NCI-H1092 treated with DMSO at 0.1 percent for 48 hours (cell line): ENCODE data around the gene DNAJC27.

Experiments used
- DNase-seq: peaks from one replicate; lab custom pipeline; 2025; lab: John Stamatoyannopoulos, UW

DNAJC27 gene

DNA sequence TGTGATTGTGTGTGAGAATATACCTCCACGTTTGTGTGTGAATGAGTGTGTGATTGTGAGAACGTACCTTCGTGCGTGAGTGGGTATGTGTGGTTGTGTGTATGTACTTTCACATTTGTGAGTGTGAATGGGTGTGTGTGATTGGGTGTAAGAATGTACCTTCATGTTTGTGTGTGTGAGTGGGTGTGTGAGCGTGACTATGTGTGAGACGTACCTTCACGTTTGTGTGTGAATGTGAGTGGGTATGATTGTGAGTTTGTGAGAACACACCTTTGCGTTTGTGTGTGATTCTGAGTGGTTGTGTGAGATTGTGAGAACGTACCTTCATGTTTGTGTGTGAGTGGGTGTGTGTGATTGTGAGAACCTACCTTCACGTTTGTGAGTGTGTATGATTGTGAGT lies 45.9 kb downstream of the DNAJC27 start:
- DNase-seq = no peak

DNA sequence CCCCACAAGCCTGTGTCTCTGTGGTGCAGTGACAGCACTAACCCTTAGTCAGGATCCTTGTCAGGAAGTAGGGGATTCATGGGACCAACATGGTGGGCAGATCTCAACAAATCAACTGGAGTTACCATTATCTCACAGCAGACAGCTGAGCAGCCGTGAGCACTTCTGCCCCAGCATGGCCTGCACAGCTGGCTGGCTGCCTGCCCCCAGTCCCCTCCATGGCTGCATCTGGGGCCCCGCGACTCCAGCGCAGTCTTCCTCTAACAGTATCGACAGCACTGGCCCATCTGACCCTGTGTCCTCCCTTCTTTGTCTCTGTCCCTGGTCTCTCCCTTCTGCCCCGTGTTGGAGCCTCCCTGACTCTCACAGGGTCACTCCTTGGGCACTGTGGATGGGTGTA lies 47.0 kb downstream of the DNAJC27 start:
- no peak for DNase-seq

- no peak for DNase-seq
These were observed 47.5 kb downstream of the DNAJC27 start for GRCh38 chr2:24924266-24924665.

DNA sequence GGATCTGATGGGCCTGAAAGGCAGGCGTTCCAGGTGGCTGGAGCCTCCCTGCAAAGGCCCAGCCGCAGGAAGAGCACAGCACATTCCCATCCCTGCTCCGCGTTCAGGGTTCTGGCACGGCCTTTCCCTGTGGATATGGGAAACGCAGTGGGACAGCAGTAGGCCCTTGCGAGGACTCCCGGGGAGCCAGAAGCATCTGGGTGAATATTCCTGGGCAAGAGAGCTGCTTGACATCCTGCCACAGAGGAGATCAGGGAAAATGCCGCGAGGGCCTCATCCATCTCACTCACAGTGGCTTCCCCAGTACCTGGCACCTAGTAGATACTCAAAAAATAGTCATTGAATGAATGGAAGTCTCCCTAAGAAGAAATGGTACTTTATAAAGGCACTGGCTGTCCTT lies 48.6 kb downstream of the DNAJC27 start:
- DNase-seq = no peak

- DNase-seq = no peak
These were observed 49.2 kb downstream of the DNAJC27 start for GRCh38 chr2:24922556-24922955.

DNA sequence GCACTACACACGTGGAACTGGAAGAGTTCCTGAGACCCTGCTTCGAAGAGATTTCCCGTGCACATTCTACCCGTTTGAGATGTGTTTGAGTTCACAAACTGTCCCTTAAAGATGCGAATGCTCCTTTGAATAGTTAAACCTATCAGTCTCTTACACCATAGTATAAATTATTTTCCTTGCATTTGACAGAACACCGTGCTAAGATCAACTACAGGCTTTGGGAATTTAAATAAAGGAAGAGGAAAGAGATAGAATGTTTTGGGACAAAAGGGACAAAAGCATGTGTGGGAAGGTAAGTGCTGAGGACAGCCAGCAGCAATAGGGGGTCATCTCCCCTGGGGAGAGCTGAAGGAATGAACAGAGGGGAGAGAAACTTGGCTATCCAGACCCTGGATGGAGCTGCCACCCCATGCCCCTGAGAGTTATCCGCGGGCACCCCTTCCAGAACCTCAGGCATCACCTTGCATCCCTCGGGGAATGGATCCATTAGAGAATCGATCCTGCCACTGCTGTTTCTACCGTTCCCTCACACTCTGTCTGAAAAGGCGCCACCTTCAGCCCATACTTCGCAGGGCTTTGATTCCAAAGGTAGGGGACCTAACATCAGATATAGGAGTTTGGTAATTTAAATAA lies 50.8 kb downstream of the DNAJC27 start:
- peak; percentile 15 for DNase-seq

GRCh38 chr2:24920098-24920808 lies 51.5 kb downstream of the DNAJC27 start, which contains the start of gene ADCY3:
Gene ADCY3, minus strand, starts transcription at chr2:24920237. Its CDS starts 1,250 bp downstream, at chr2:24918987.
- no peak for DNase-seq

DNA sequence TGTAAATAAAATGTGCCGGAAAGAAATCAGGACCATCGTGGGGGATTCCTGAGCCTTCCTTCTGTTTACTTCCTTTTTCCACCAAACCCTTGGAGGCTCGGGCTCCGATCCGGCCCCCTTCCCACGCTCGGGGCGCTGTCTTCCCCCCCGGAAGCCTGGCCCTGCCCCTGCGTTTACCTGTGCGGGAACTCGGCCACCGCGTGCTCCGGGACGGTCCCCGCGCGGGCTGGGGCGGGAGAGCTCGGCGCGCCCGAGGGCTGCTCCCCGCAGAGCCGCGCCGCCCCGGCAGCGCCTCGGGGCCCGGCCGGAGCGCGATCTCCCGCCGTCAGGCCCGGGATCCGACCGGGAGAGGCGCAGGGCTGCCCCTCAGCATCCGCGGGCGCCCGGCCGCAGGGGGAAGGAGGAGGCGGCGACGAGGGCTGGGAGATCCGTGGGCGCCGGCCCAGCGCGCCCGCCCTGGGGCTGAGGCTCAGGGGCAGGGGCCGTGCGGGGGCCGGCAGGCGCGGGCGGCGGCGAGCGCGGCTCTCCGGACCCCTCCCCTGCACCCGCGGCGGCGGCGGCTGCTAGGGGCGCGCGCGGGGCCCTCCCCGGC lies 52.2 kb downstream of the DNAJC27 start:
- no peak for DNase-seq

- DNase-seq = peak; percentile 11
These were observed 52.7 kb downstream of the DNAJC27 start for GRCh38 chr2:24919037-24919505.

DNA sequence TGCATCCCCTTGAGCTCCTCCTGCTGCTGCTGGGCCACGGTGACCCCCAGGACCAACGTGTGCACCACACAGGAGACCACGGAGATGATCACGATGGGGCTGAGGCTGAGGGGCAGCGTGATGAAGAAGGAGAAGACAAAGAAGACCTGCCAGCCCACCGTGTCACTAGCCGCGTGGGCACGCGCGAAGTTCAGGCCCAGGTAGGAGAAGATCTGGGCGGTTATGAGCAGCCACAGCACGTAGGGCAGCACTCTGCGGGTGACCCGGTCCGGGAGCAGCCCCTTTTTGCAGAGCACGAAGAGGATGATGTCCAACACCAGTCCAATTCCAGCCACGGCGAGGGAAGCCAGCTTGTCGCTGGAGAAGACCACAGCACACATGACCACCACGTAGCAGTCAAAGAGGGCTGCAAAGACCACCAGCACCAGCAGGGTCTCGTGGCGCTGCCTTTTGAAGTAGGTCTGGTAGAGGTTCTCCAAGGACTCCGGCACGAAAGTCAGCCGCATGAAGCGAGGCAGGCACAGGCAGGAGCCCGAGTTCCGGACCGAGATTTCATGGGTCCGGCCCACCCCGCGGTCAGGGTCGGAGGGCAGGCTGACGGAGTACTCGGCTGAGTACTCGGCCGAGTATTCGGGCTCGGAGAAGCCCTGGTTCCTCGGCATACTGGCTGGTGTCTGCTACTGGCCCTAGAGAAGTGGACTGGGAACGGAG lies 53.3 kb downstream of the DNAJC27 start:
- no peak for DNase-seq

DNA sequence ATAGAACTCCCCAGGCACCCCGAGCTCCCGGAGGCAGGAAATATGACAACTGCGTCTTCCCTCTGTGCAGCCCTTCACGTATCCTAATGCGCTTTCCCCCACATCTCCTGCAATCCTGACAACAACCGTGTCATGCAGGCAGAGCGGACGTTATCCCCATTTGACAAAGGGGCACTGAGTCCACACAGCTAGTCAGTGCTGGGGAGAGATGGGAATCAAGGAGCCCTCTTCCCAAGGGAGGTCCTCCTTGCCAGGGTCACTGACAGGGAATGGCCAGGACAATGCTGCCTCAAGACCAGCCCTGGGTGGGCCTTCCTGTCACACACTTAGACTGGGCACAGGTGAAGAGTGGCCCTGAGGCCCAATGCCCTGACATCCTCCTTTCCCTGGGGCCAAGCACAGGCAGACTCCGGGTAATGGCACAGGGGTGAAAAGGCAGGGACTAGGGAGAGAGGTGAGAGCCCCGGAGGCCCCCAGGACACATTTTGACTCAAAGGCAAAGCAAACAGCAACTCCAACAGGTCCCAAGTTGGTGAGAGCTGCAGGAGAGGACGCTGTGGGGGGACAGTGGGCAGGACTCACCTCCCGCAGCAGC lies 53.9 kb downstream of the DNAJC27 start:
- no peak for DNase-seq

GRCh38 chr2:24917086-24917485 lies 54.7 kb downstream of the DNAJC27 start:
- no peak for DNase-seq

- DNase-seq = no peak
These were observed 56.0 kb downstream of the DNAJC27 start for GRCh38 chr2:24915796-24916195.

DNA sequence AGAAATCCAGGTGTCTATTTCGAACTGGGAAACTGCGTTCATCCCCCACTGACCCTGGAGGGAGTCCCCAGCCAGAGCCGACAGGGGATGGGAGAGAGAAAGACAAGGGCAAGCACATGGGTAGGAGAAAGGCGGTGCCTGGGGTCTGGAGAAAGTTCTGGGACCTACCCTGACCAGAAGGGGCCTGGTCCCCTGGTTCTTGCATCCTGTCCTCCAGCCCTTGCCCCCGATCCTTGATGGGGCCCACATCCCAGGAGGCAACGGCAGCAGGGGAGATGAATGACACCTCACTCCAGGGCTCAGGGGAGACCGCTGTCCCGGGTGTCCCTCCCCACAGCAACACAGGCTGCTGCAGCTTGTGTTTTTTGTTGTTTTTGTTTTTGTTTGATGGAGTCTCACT lies 56.6 kb downstream of the DNAJC27 start:
- DNase-seq = no peak

DNA sequence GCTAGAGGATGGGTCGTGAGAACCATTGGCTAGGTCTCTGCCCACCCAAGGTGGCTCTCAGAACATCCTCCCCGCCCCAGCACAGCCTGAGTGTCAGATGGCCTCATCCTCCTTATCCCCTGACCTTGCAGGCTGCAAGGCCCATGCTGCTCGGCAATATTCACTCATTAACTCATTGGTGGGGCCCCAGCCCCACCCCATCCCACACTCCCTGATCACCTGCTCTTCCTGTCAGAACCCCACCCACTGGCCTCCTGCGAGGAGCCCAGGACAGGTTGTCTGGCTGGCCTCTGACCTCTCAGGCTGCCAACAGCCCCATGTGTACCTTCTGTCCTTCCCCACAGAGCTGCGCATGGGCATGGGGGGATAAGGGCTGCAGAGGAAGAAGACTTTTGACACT lies 57.0 kb downstream of the DNAJC27 start:
- no peak for DNase-seq

DNA sequence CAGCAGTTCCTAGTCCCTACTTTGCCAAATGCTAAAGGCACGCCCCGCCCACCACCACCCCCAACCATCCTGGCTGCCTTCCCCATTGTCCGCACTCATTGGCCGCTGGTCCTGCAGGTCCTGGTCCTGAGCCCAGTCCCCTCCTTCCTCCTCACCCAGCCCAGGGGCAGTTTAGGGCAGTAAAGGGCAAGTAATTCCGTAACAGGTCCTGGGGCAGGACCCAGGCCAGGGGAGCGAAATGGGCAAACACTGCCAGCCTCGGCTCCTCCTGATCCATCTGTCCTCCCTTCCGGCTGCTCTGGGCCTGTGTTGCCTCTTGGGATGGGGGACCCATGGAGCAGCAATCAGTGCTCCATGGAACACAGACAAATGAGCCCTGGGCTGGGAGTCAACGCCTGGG lies 57.8 kb downstream of the DNAJC27 start:
- no peak for DNase-seq

DNA sequence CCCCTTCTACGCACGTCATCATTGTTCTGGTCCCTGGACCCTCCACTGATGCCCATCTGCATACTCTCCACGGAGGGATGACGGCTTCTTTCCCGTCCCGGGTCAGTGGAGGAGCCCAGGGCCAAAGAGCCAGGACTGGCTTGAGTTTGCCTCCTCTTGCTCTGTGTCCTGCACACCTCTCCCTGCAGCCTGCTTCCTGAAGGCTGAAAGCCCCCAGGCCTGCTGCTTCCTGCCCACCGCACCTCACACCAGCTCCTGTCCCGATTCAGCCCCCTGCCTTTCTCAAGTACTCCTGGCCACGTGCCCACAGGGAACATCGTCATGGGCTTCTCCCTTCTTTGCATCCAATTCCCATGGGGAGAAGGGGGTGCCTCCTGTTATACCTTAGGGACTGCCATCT lies 58.8 kb downstream of the DNAJC27 start:
- DNase-seq = no peak

- DNase-seq = no peak
These were observed 59.2 kb downstream of the DNAJC27 start for GRCh38 chr2:24912523-24912922.

- DNase-seq = no peak
These were observed 61.5 kb downstream of the DNAJC27 start for GRCh38 chr2:24910245-24910644.

- DNase-seq = no peak
These were observed 62.1 kb downstream of the DNAJC27 start for GRCh38 chr2:24909555-24910177.

- DNase-seq = no peak
These were observed 63.3 kb downstream of the DNAJC27 start for GRCh38 chr2:24908461-24908901.

DNA sequence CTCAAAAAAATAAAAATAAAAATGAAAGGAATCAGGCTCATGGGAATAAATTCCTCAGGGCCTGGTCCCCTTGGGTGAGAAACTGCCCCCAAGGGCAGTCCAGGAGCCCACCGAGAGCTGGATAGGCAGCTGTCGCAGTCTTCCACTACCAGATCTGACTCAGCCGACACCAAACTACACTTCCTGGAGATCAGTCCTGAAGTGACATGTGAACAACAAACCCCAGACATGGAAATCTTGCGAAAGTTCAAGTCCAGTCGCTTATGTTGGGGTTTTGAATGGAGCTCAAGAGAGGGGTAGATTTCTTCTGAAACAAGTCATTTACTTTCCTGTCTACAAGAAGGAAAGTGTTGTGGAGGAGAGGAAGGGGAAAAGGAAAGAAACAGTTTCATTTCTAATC lies 64.6 kb downstream of the DNAJC27 start:
- no peak for DNase-seq
